DMS79 treated with DMSO at 0.1 percent for 48 hours (cell line): ENCODE data around the gene SERGEF.

Experiments used
- DNase-seq: peaks from one replicate; lab custom pipeline; 2025; lab: John Stamatoyannopoulos, UW

Gene SERGEF

GRCh38 chr11:17782603-17783337 is 230.1 kb downstream of the SERGEF start:
- DNase-seq, result no peak

- no peak for DNase-seq
Measured at GRCh38 chr11:17782145-17782544, 230.7 kb downstream of the SERGEF start.

- DNase-seq, result no peak
Measured at GRCh38 chr11:17781626-17782025, 231.2 kb downstream of the SERGEF start.

- DNase-seq, result no peak
Measured at GRCh38 chr11:17781221-17781620, 231.6 kb downstream of the SERGEF start.

GRCh38 chr11:17780668-17781067 is 232.2 kb downstream of the SERGEF start:
- DNase-seq, result no peak

- DNase-seq, result no peak
Measured at GRCh38 chr11:17779861-17780594, 232.8 kb downstream of the SERGEF start.

- no peak for DNase-seq
Measured at GRCh38 chr11:17778956-17779860, 233.6 kb downstream of the SERGEF start.

- no peak for DNase-seq
Measured at GRCh38 chr11:17778352-17778751, 234.5 kb downstream of the SERGEF start.

GRCh38 chr11:17777738-17778091 is 235.1 kb downstream of the SERGEF start:
- no peak for DNase-seq

GRCh38 chr11:17777086-17777737 is 235.6 kb downstream of the SERGEF start:
- no peak for DNase-seq

GRCh38 chr11:17776212-17776875 is 236.5 kb downstream of the SERGEF start:
- no peak for DNase-seq

- no peak for DNase-seq
Measured at GRCh38 chr11:17775507-17776211, 237.2 kb downstream of the SERGEF start.

- no peak for DNase-seq
Measured at GRCh38 chr11:17775035-17775348, 237.9 kb downstream of the SERGEF start.

GRCh38 chr11:17774232-17775034 is 238.4 kb downstream of the SERGEF start:
- DNase-seq, result no peak

GRCh38 chr11:17773674-17774073 is 239.2 kb downstream of the SERGEF start:
- no peak for DNase-seq

GRCh38 chr11:17772704-17773600 is 239.9 kb downstream of the SERGEF start:
- DNase-seq, result no peak

- no peak for DNase-seq
Measured at GRCh38 chr11:17771841-17772401, 240.9 kb downstream of the SERGEF start.

GRCh38 chr11:17771415-17771814 is 241.4 kb downstream of the SERGEF start:
- no peak for DNase-seq

- DNase-seq, result no peak
Measured at GRCh38 chr11:17770917-17771316, 241.9 kb downstream of the SERGEF start.
